A549 treated with Hydrocortisone at 1 μM for 4 hours (cell line): ENCODE data around the gene MAGT1. TPM values are rescaled to one million over a fixed set of nuclear protein-coding genes. Genes with fewer than 3 reads are reported as not detected.

Experiments
- total RNA-seq: library from RNA; stranded (reverse); fragments of 200-300 nt; extraction: Qiagen RNA extraction; gene quantifications from 5 replicates; pipeline ENCODE4 v1.2.3, GENCODE V29; 2022

MAGT1 gene
- 33.1 to 54.6 TPM (median 40.7 TPM) in 5 replicates for total RNA-seq

DNA sequence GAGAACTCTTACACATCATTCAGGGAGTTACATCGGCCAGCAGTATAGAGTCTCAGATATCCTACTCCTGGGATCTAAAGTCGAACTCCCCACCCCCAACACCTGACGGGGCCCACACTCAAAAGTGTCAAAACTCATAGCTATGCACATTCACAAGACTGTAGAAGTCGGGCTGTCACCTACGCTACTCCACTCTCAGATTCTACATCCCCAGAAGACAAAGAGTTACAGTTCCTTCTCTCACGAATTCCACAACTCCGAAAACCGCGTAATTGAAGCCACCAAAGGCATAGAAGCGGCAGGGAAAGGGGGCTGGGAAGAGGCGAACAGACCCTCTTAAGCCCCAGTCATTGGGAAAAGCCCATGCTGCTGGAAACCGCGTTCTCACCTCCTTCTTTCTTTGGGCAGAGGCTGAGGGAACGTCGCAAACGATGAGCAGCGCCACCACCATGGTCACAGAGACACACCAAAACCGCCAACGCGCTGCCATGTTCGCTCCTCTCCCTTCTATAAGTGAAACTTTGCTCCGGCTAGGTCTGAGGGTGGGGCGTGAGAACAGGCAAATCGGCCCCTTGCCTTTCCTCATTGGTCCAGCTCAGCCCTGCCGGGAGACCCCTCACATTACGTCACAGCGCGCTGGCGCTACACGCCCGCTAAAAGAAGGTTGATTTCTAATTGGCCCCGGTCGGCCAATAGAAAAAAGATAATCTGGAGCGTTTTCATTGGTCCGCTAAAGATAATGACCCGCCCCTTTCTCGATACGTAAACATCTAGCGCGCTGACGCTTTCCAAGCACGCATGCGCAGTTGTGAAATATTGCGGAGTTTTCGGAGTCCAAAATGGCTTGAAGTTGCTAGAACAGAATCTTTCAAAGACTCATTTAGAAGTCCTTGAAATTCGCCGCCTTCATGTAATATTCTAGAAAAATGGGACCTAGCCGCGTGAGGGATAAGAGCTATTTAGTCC, at the start of gene MAGT1:
TSS of gene MAGT1 (minus strand) at position 515 of the 966 bp plus-strand sequence. CDS start at position 490, 25 bp downstream.

DNA sequence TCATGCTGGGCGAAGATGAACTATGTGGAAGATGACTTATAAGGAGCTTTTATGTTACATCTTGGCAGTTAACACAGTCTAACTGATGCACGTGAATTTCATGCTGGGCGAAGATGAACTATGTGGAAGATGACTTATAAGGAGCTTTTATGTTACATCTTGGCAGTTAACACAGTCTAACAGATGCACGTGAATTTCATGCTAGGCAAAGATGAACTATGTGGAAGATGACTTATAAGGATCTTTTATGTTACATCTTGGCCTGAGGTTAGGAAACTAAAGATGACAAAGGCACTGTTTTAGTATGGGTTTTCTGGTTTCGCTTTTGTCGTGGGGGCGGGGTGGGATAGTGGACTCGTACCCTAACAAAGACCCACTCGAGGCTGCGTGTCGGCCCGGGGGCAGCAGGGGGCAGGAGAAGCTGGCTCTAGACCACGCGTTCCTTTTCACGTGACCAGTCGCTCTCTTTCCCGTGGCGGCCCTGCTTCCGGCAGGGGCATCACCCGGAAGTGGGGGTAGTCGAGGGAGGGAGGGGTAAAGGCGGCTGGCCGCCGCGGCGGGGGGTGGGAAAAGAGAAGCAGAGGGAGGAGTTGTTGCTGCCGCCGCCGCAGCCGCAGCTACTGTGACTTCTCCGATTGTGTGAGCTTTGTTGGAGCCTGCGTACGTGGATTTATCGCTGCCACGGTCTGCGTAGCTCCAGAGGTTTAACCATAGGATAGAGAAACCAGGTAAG, 15.0 kb upstream of the MAGT1 start, which contains the start of gene ATP7A:
TSS of gene ATP7A (plus strand) at position 586 of the 733 bp plus-strand sequence. CDS start 60,949 bp downstream, outside the sequence.

DNA sequence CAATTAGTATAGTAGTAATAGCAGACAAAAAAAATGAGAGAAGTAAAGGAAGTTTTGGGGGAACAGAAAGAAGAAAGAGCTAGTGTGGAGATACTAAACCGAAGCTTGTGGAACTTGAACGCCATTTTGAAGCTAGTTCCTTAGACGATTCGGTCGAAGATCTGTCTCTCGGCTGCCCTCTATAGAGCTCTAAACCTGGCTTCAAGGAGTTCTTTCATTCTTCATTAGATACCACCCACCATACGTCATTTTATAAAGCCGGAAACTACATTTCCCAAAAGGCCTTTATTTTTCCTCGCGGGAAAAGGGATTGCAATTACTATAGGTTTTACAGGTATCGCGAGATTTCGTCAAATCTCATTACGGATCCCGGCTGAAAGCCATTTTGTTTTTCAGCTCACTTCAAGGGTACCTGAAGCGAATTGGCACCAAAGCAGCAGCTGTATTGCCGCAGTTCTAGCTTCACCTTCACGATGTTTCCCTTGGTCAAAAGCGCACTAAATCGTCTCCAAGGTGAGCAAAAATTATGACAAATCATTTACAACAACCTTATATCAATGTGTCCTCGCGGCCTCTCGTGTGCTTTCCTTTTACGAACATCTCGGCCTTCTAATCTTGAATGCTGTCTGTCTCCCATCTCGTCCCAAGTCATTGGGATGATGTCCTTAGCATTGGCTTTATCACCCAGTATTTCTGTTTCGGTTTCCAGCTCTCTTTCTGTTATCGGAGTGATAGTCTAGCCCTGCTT, 4.0 kb upstream of the MAGT1 start, which contains the start of gene COX7B:
TSS of gene COX7B (plus strand) at position 388 of the 748 bp plus-strand sequence. CDS start at position 474, 86 bp downstream.

DNA sequence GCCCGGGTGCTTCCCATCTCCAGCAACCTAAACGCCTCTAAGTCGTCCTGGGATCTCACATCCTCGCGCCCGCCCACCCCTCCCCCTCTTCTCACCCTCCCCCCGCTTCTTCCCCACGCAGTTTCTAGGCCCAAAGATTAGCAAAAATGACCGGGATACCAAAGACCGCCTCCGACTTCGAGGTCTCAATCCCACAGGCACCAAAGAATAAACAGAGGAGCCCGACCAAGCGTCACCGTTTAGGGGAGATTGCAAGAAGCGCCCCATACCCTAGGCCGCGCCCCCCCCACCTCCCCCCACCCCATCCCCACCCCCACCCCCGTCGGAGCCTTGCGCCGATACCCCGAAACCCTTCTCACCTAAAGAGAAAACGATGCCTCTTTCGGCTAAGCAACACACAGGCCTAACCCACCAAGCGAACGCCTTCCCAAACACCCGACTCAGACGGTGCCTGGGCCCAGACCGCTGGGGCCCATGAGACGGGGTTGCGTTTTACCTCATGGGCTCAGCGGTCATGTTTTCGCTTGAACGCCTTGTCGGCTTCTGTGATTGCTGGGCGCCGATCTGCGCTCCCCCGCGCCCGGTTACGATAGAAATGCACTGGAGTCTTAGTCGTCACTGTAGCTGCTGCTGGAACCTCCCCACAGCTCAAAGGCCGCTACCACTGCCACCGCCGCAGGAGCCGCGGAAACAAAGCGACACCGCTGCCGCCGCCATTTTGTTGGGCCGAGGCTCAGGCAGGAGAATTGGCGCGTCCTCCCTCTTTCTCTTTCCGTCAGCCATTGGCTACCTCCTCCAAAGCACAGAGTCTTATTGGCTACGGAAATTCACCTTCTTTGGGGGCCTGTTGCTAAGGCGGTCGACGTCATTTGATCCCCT, 109.5 kb downstream of the MAGT1 start, which contains the start of gene ATRX:
TSS of gene ATRX (minus strand) at position 731 of the 879 bp plus-strand sequence. CDS start at position 516, 215 bp downstream.

Other genes starting within 250 kb of the MAGT1 start
- 11.2 to 26.0 TPM (median 18.0 TPM) in 5 replicates for gene ATRX, start 109.2 kb downstream of the MAGT1 start, total RNA-seq
- 553 to 616 TPM (median 586 TPM) in 5 replicates for gene COX7B, start 4.0 kb upstream of the MAGT1 start, total RNA-seq
- gene ATP7A, start 15.3 kb upstream of the MAGT1 start, total RNA-seq = 2.6 to 4.7 TPM (median 3.5 TPM) in 5 replicates
- gene PGAM4, start 74.2 kb upstream of the MAGT1 start, total RNA-seq = 0.17 to 0.37 TPM (median 0.22 TPM) in 4 of 5 replicates, not detected in the other
- gene PGK1, start 208.8 kb upstream of the MAGT1 start, total RNA-seq = 581 to 636 TPM (median 607 TPM) in 5 replicates
- gene TAF9B, start 244.2 kb upstream of the MAGT1 start, total RNA-seq = 10.3 to 15.0 TPM (median 11.8 TPM) in 5 replicates